H1 (cell line): ENCODE data around the gene ATAD5. TPM values are rescaled to one million over a fixed set of nuclear protein-coding genes. Genes with fewer than 3 reads are reported as not detected.

Experiments
- ATF3 ChIP-seq: IDR thresholded peaks from 2 replicates; pipeline ENCODE4 v1.6.1; 2011; ENCODE audit warnings: low read depth, mild to moderate bottlenecking, low read length; ENCODE audit not compliant: insufficient read depth
- polyA plus RNA-seq, 7 experiments: library from polyadenylated mRNA; depleted of rRNA in 3 of 7; stranded (reverse) in 5 of 7; unstranded in 2 of 7; fragments of >200 nt in 5 of 7; fragments of 200-250 nt in 2 of 7; gene quantifications; 1 replicate in 5 of 7; 2 replicates in 1 of 7; 4 replicates in 1 of 7; pipeline versions ENCODE4 v1.2.1 to v1.2.3, GENCODE V29; 2011 to 2013; ENCODE audit warnings: missing spikeins in 2 of 7, mixed read lengths in 2 of 7
- total RNA-seq: library from RNA; stranded (reverse); fragmentation: NEBNext Ultra II Directional; extraction: Animal tissue kit (Norgen Biotek cat#: 25700); gene quantifications from 2 replicates; pipeline ENCODE4 v1.2.1, GENCODE V29; 2021

The ATAD5 gene
- total and polyA plus RNA-seq, 2 of the 8 experiments (the other 6 are each of a cell fraction or from before 2014, with no cell fraction given), result 3.5 to 30.0 TPM

- no peak for TF ChIP-seq ATF3
Observed at GRCh38 chr17:30869005-30869404, 37.2 kb downstream of the ATAD5 start (continued).
